ENCODE data around the gene LAIR2.
A peak's percentile ranks its signal among the peaks of the same experiment; 100 is the strongest.

Gene LAIR2

GRCh38 chr19:54502518-54503048 is at the start of gene LAIR2:
Gene LAIR2 (plus strand): TSS chr19:54502831. CDS start chr19:54502919, 88 bp downstream.
- no peak for DNase-seq (ENCODE audit: low spot score)

- no peak for DNase-seq (ENCODE audit: low spot score)
Observed at GRCh38 chr19:54453921-54454780, 48.5 kb upstream of the LAIR2 start.

- DNase-seq (ENCODE audit: low spot score) = no peak
Observed at GRCh38 chr19:54454781-54455675, 47.6 kb upstream of the LAIR2 start.

- no peak for DNase-seq (ENCODE audit: low spot score)
Observed at GRCh38 chr19:54455786-54456422, 46.7 kb upstream of the LAIR2 start.

- DNase-seq (ENCODE audit: low spot score) = no peak
Observed at GRCh38 chr19:54456423-54457373, 45.9 kb upstream of the LAIR2 start.

GRCh38 chr19:54457773-54458647 is 44.6 kb upstream of the LAIR2 start:
- no peak for DNase-seq (ENCODE audit: low spot score)

- DNase-seq (ENCODE audit: low spot score) = no peak
Observed at GRCh38 chr19:54458648-54459281, 43.9 kb upstream of the LAIR2 start.

- DNase-seq (ENCODE audit: low spot score) = no peak
Observed at GRCh38 chr19:54459282-54460229, 43.1 kb upstream of the LAIR2 start.

- no peak for DNase-seq (ENCODE audit: low spot score)
Observed at GRCh38 chr19:54460230-54461005, 42.2 kb upstream of the LAIR2 start.

- DNase-seq (ENCODE audit: low spot score) = no peak
Observed at GRCh38 chr19:54461210-54461609, 41.4 kb upstream of the LAIR2 start.

- DNase-seq (ENCODE audit: low spot score) = no peak
Observed at GRCh38 chr19:54461613-54462012, 41.0 kb upstream of the LAIR2 start.

GRCh38 chr19:54462047-54462654 is 40.5 kb upstream of the LAIR2 start:
- DNase-seq (ENCODE audit: low spot score) = no peak

GRCh38 chr19:54462655-54463530 is 39.7 kb upstream of the LAIR2 start:
- no peak for DNase-seq (ENCODE audit: low spot score)

- no peak for DNase-seq (ENCODE audit: low spot score)
Observed at GRCh38 chr19:54463531-54464043, 39.0 kb upstream of the LAIR2 start, which contains the start of gene LENG9. Gene LENG9 (minus strand): TSS chr19:54463778. CDS start chr19:54463526, 252 bp downstream.

- DNase-seq (ENCODE audit: low spot score) = peak; percentile 88
Observed at GRCh38 chr19:54464044-54464629, 38.5 kb upstream of the LAIR2 start.

All from HuH-7.5 (cell line).